ENCODE measurements around the gene SCN3A.

GRCh38 chr2:165197346-165197745 lies 6.5 kb downstream of the SCN3A start:
- TF ChIP-seq CREB5 (CRISPR knock-in tag; IDR thresholded peaks at IDR 0.05; ENCODE audit: low read depth) (no peak), TSHZ2 (CRISPR knock-in tag; IDR thresholded peaks at IDR 0.05) (no peak), PPARA (CRISPR knock-in tag; IDR thresholded peaks at IDR 0.05; ENCODE audit: borderline replicate concordance) (no peak), ESRRG (CRISPR knock-in tag; IDR thresholded peaks at IDR 0.05) (no peak), RARB (CRISPR knock-in tag; IDR thresholded peaks at IDR 0.05) (no peak), ZFP30 (CRISPR knock-in tag; IDR thresholded peaks at IDR 0.05) (no peak), PATZ1 (CRISPR knock-in tag; IDR thresholded peaks at IDR 0.05; ENCODE audit: borderline replicate concordance) (no peak), CSDC2 (CRISPR knock-in tag; IDR thresholded peaks at IDR 0.05) (no peak), ISL1 (CRISPR knock-in tag; IDR thresholded peaks at IDR 0.05) (no peak), ARNTL (CRISPR knock-in tag; IDR thresholded peaks at IDR 0.05; ENCODE audit: borderline replicate concordance, low read depth) (no peak), SNAI2 (CRISPR knock-in tag; IDR thresholded peaks at IDR 0.05) (no peak), TOX (CRISPR knock-in tag; IDR thresholded peaks at IDR 0.05; ENCODE audit: borderline replicate concordance) (no peak), ZFP3 (CRISPR knock-in tag; IDR thresholded peaks at IDR 0.05) (no peak), BACH2 (CRISPR knock-in tag; IDR thresholded peaks at IDR 0.05; ENCODE audit: borderline replicate concordance) (no peak)
